ENCODE data around the gene ZSWIM4.

The ZSWIM4 gene

DNA sequence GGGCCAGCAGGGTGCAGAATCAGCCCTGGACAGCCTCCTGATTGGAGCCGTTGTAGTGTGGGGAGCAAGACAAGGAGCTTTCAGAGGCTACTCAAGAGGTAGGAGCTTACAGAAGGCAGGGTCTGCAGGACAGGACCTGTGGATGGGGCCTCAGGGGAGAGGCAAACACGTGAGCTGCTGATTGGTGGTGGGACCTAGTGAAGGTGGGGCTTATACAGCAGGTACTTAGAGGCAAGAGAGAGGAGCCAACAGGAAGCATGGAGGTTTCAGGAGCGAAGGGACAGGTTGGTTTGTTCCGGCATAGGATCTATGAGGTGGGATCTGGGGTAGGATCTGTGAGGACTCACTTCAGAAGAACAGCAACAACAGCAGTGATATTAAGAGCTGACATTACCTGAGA, 32.4 kb downstream of the ZSWIM4 start:
- TF ChIP-seq, protein P1, sequence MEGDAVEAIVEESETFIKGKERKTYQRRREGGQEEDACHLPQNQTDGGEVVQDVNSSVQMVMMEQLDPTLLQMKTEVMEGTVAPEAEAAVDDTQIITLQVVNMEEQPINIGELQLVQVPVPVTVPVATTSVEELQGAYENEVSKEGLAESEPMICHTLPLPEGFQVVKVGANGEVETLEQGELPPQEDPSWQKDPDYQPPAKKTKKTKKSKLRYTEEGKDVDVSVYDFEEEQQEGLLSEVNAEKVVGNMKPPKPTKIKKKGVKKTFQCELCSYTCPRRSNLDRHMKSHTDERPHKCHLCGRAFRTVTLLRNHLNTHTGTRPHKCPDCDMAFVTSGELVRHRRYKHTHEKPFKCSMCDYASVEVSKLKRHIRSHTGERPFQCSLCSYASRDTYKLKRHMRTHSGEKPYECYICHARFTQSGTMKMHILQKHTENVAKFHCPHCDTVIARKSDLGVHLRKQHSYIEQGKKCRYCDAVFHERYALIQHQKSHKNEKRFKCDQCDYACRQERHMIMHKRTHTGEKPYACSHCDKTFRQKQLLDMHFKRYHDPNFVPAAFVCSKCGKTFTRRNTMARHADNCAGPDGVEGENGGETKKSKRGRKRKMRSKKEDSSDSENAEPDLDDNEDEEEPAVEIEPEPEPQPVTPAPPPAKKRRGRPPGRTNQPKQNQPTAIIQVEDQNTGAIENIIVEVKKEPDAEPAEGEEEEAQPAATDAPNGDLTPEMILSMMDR (IDR thresholded peaks at IDR 0.05; ENCODE audit: insufficient read depth, low read depth, low read length, missing control alignments), result no peak
- no peak overlapping the region for H3K4me3 ChIP-seq (ENCODE audit: low read length)
- peak; percentile 51 for DNase-seq (ENCODE audit: low read depth)

DNA sequence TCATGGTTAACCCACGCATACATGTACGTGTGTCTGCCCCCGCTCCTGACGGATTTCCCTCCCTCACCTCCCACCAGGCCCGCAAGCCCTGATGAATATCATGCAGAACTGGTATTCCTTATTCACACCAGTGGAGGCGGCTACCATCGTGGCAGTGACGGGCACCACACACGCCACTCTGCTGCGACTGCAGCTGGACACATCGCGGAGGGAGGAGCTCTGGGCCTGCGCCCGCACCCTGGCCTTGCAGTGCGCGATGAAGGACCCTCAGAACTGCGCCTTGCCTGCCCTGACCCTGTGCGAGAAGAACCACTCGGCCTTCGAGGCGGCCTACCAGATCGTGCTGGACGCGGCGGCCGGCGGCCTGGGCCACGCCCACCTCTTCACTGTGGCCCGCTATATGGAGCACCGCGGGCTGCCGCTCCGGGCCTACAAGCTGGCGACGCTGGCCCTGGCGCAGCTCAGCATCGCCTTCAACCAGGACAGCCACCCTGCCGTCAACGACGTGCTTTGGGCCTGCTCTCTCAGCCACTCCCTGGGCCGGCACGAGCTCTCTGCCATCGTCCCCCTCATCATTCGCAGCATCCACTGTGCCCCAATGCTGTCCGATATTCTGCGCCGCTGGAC, 35.0 kb downstream of the ZSWIM4 start:
- DNase-seq (ENCODE audit: low read depth), result no peak
- TF ChIP-seq, protein P1 (IDR thresholded peaks at IDR 0.05; ENCODE audit: insufficient read depth, low read depth, low read length, missing control alignments), result no peak
- H3K4me3 ChIP-seq (ENCODE audit: low read length), result no peak overlapping the region

DNA sequence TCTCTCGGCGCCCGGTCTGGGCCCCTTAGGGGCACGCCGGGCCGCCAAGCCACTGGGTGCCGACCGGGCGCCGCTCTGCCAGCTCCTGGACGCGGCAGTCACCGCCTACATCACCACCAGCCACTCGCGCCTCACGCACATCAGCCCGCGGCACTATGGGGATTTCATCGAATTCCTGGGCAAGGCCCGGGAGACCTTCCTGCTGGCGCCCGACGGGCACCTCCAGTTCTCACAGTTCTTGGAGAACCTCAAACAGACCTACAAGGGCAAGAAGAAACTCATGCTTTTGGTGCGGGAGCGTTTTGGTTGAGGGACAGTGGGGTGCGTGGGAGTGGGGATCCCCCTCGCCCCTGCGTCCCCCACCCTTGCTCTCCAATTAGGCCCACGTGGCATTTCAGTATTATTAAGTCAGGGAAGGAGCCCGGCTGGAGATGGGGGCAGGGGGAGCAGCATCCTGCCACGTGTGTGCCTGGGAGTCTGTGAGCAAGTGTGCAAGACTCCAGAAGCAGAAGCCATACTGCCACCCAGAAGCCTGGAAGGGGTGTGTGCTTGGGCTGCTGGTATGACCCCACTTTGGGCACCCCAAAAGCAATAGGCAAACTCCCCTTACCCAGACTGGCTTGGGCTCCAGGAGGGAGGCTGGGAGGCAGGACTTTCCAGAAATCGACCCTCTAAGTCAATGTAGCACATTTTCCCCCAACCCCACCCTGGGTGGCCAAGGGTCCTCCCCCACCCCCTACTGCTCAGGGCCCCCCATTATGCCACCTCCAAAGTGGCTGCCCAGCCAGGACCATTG, 35.7 kb downstream of the ZSWIM4 start:
- DNase-seq (ENCODE audit: low read depth), result peak; percentile 76
- no peak overlapping the region for H3K4me3 ChIP-seq (ENCODE audit: low read length)
- TF ChIP-seq, protein P1 (IDR thresholded peaks at IDR 0.05; ENCODE audit: insufficient read depth, low read depth, low read length, missing control alignments), result no peak

GRCh38 chr19:13831537-13832467, 36.6 kb downstream of the ZSWIM4 start:
- TF ChIP-seq, protein P1 (IDR thresholded peaks at IDR 0.05; ENCODE audit: insufficient read depth, low read depth, low read length, missing control alignments), result no peak
- no peak overlapping the region for H3K4me3 ChIP-seq (ENCODE audit: low read length)
- DNase-seq (ENCODE audit: low read depth), result peak; percentile 53

GRCh38 chr19:13833330-13834243, 38.3 kb downstream of the ZSWIM4 start:
- no peak overlapping the region for H3K4me3 ChIP-seq (ENCODE audit: low read length)

More at GRCh38 chr19:13833330-13834243, 38.3 kb downstream of the ZSWIM4 start:
- DNase-seq (ENCODE audit: low read depth), result peak; percentile 85
- TF ChIP-seq, protein P1 (IDR thresholded peaks at IDR 0.05; ENCODE audit: insufficient read depth, low read depth, low read length, missing control alignments), result peak; percentile 53

Data from epithelial cell of esophagus (primary cell).